Measurements from ENCODE around the gene TERC.

The TERC gene

GRCh38 chr3:169809230-169809795 is 44.5 kb upstream of the TERC start:
- in situ Hi-C loops (cut with MboI; ENCODE audit: low sequenced_read_pairs, unreplicated experiment) = no loop called here
- DNase-seq (ENCODE audit: low spot score) = no peak
- TF ChIP-seq CTCF (IDR thresholded peaks at IDR 0.05; ENCODE audit: borderline replicate concordance, control extremely low read depth, extremely low read depth, insufficient read depth, missing control alignments) = no peak

DNA sequence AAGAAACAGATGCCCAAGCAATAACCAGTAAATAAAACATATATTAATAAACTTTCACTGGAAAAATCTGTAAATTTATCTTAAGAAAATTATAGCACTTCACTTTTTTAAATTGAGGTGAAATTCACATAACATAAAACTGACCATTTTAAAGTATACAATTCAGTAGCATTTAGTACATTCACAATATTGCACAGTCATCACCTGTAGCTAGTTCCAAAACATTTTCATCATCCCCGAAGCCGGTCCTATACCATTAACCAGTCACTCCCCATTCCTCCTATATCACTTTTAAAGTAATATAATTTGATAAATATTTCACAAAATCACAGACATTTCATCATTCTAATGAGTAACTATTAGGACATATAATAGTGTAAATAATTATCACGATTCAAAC is 39.8 kb upstream of the TERC start:
- in situ Hi-C loops (cut with MboI; ENCODE audit: low sequenced_read_pairs, unreplicated experiment) = no loop called here

DNA sequence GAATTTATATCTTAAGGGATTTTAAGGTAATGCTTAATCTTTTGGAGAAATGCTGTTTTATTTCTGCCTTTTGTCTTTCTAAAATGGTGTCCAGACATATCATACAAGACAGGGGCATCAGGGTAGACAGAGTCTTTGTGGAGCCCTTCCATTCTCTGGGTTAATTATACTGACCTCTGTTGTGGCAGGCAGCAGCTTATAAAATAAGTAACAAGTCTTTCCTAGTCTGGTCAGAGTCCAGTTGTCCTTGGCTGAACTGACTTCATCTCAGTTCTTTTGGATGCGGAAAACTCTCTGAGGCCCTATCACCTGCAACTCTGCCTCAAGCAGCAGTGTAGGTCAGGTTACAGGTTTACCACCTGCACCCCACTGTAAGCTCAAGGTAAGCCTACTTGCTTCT is 27.5 kb upstream of the TERC start:
- no peak for DNase-seq (ENCODE audit: low spot score)
- in situ Hi-C loops (cut with MboI; ENCODE audit: low sequenced_read_pairs, unreplicated experiment) = no loop called here
- no peak for TF ChIP-seq CTCF (IDR thresholded peaks at IDR 0.05; ENCODE audit: borderline replicate concordance, control extremely low read depth, extremely low read depth, insufficient read depth, missing control alignments)

More for the DNA sequence above, 39.8 kb upstream of the TERC start:
- no peak for TF ChIP-seq CTCF (IDR thresholded peaks at IDR 0.05; ENCODE audit: borderline replicate concordance, control extremely low read depth, extremely low read depth, insufficient read depth, missing control alignments)
- no peak for DNase-seq (ENCODE audit: low spot score)

DNA sequence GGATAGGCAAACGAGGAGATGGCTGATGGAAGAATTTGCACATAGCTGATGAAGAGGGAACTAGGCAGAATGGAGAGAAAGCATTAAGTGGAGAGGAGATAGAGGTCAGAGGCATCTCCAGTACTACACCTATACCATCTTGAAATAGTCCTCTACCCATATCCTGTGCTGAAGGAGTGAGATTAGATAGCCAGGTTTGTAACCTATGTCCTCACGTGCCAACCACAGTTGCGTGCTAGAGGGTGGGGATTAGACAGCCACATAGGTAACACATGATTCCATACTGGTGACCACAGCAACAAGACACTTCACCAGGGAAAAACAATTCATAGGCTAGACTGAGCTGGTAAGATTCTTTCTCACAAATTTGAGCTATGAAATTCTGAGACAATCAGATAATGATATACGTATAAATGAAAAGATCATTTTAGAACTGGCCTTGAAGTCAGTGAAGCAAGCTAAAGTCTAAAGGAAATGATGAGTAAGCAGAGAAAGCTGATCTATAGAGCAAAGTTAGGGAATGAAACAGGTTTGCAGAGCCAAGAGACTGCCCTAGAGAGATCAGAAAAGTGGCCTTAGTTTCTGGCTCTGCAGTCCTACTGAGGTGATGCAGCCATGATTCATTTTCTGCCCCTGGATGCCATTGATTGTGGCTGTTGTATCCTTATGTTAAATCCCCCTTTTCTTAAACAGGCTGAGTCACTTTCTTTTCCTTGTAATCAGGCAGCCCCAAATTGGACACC is 26.0 kb upstream of the TERC start:
- TF ChIP-seq CTCF (IDR thresholded peaks at IDR 0.05; ENCODE audit: borderline replicate concordance, control extremely low read depth, extremely low read depth, insufficient read depth, missing control alignments) = no peak
- in situ Hi-C loops (cut with MboI; ENCODE audit: low sequenced_read_pairs, unreplicated experiment) = no loop called here

GRCh38 chr3:169790219-169790618 is 25.4 kb upstream of the TERC start:
- DNase-seq (ENCODE audit: low spot score) = no peak
- in situ Hi-C loops (cut with MboI; ENCODE audit: low sequenced_read_pairs, unreplicated experiment) = no loop called here
- no peak for TF ChIP-seq CTCF (IDR thresholded peaks at IDR 0.05; ENCODE audit: borderline replicate concordance, control extremely low read depth, extremely low read depth, insufficient read depth, missing control alignments)

More for the DNA sequence above, 26.0 kb upstream of the TERC start:
- no peak for DNase-seq (ENCODE audit: low spot score)

- no peak for DNase-seq (ENCODE audit: low spot score)
- no peak for TF ChIP-seq CTCF (IDR thresholded peaks at IDR 0.05; ENCODE audit: borderline replicate concordance, control extremely low read depth, extremely low read depth, insufficient read depth, missing control alignments)
- in situ Hi-C loops (cut with MboI; ENCODE audit: low sequenced_read_pairs, unreplicated experiment) = no loop called here
These were observed 22.9 kb upstream of the TERC start for GRCh38 chr3:169787791-169788190.

All from GM13976 (cell line).